ENCODE measurements around the gene GALK2.

Gene GALK2

GRCh38 chr15:49242820-49243219, 72.8 kb downstream of the GALK2 start:
- Histone ChIP-seq H2AFZ (ENCODE audit: low read depth, low read length, severe bottlenecking) (no peak overlapping the region), H3K27ac (ENCODE audit: low read depth, low read length) (no peak overlapping the region), H3K79me2 (ENCODE audit: insufficient read depth, low read length) (no peaks in the 10 kb centered on the region), H3K9me3 (ENCODE audit: insufficient read depth, low read length) (no peaks in the 10 kb centered on the region), H3K4me3 (ENCODE audit: insufficient read depth, low read length, poor library complexity, severe bottlenecking) (no peak overlapping the region), H3K9me2 (replicated peaks; ENCODE audit: insufficient read depth, low read length) (no peaks in the 10 kb centered on the region), H3K9ac (ENCODE audit: low read length) (no peak overlapping the region), H3K4me2 (ENCODE audit: low read depth, low read length, poor library complexity, severe bottlenecking) (no peak overlapping the region), H4K20me1 (ENCODE audit: low read depth, low read length) (no peaks in the 10 kb centered on the region), H3K36me3 (ENCODE audit: low read length) (no peaks in the 10 kb centered on the region; the same call in 1 of the 2 replicates), H3K27me3 (ENCODE audit: low read length) (no peaks in the 10 kb centered on the region), H3F3A (ENCODE audit: insufficient read depth) (no peaks in the 10 kb centered on the region)
- TF ChIP-seq EZH2phosphoT487 (conservative IDR thresholded peaks at IDR 0.05; ENCODE audit: low read length) (no peak), CTCF (IDR thresholded peaks at IDR 0.05; ENCODE audit: insufficient read depth, low read length, poor library complexity, severe bottlenecking) (no peak)

- Histone ChIP-seq H3K9ac (ENCODE audit: low read length) (no peak overlapping the region), H3K4me3 (ENCODE audit: insufficient read depth, low read length, poor library complexity, severe bottlenecking) (no peak overlapping the region), H3K9me2 (replicated peaks; ENCODE audit: insufficient read depth, low read length) (no peaks in the 10 kb centered on the region), H3K4me2 (ENCODE audit: low read depth, low read length, poor library complexity, severe bottlenecking) (no peak overlapping the region), H3K27me3 (ENCODE audit: low read length) (no peaks in the 10 kb centered on the region), H3K79me2 (ENCODE audit: insufficient read depth, low read length) (no peaks in the 10 kb centered on the region), H3F3A (ENCODE audit: insufficient read depth) (0 out of 2 replicates have a peak, but pooled peaks cover 3% of the 10 kb centered on the region), H3K36me3 (ENCODE audit: low read length) (no peaks in the 10 kb centered on the region; the same call in 1 of the 2 replicates), H3K9me3 (ENCODE audit: insufficient read depth, low read length) (no peaks in the 10 kb centered on the region), H2AFZ (ENCODE audit: low read depth, low read length, severe bottlenecking) (no peak overlapping the region), H3K27ac (ENCODE audit: low read depth, low read length) (no peak overlapping the region), H4K20me1 (ENCODE audit: low read depth, low read length) (no peaks in the 10 kb centered on the region)
- TF ChIP-seq EZH2phosphoT487 (conservative IDR thresholded peaks at IDR 0.05; ENCODE audit: low read length) (no peak), CTCF (IDR thresholded peaks at IDR 0.05; ENCODE audit: insufficient read depth, low read length, poor library complexity, severe bottlenecking) (no peak)
Observed at GRCh38 chr15:49247556-49248110, 77.6 kb downstream of the GALK2 start.

GRCh38 chr15:49248291-49248690, 78.2 kb downstream of the GALK2 start:
- no peak for TF ChIP-seq CTCF (IDR thresholded peaks at IDR 0.05; ENCODE audit: insufficient read depth, low read length, poor library complexity, severe bottlenecking)
- no peak overlapping the region for H2AFZ ChIP-seq (ENCODE audit: low read depth, low read length, severe bottlenecking)
- H3K4me3 ChIP-seq (ENCODE audit: insufficient read depth, low read length, poor library complexity, severe bottlenecking): no peak overlapping the region
- H3K9me3 ChIP-seq (ENCODE audit: insufficient read depth, low read length): no peaks in the 10 kb centered on the region
- no peaks in the 10 kb centered on the region for H3K9me2 ChIP-seq (replicated peaks; ENCODE audit: insufficient read depth, low read length)
- no peak overlapping the region for H3K4me2 ChIP-seq (ENCODE audit: low read depth, low read length, poor library complexity, severe bottlenecking)
- H4K20me1 ChIP-seq (ENCODE audit: low read depth, low read length): no peaks in the 10 kb centered on the region
- no peak overlapping the region for H3K9ac ChIP-seq (ENCODE audit: low read length)
- H3K79me2 ChIP-seq (ENCODE audit: insufficient read depth, low read length): no peaks in the 10 kb centered on the region
- H3K27me3 ChIP-seq (ENCODE audit: low read length): no peaks in the 10 kb centered on the region
- H3K36me3 ChIP-seq (ENCODE audit: low read length): no peaks in the 10 kb centered on the region; the same call in 1 of the 2 replicates
- 0 out of 2 replicates have a peak, but pooled peaks cover 3% of the 10 kb centered on the region for H3F3A ChIP-seq (ENCODE audit: insufficient read depth)
- no peak overlapping the region for H3K27ac ChIP-seq (ENCODE audit: low read depth, low read length)
